LNCaP clone FGC (cell line): Measurements from ENCODE around the gene RAMP1.

ENCODE experiments used
- DNase-seq: peaks from one replicate; pipeline ENCODE4 v3.0.0-alpha.2; 2011; ENCODE audit warnings: low read depth
- H3K4me3 ChIP-seq: 2 replicates; pipeline ENCODE4 v1.5.1; 2011; ENCODE audit warnings: mild to moderate bottlenecking, low read depth, low read length, control low read depth
- CTCF ChIP-seq: IDR thresholded peaks from 2 replicates; pipeline ENCODE4 v1.5.1; 2012; ENCODE audit warnings: mild to moderate bottlenecking; ENCODE audit not compliant: control insufficient read depth, insufficient read depth; ENCODE audit errors: extremely low read depth

Gene RAMP1

GRCh38 chr2:237872178-237872887 is 12.9 kb downstream of the RAMP1 start:
- TF ChIP-seq CTCF: no peak
- DNase-seq: no peak
- H3K4me3 ChIP-seq: no peak overlapping the region

- no peak overlapping the region for H3K4me3 ChIP-seq
- TF ChIP-seq CTCF: no peak
- DNase-seq: no peak
Observed at GRCh38 chr2:237873421-237873831, 14.0 kb downstream of the RAMP1 start.

GRCh38 chr2:237873897-237874551 is 14.6 kb downstream of the RAMP1 start:
- no peak for DNase-seq
- no peak overlapping the region for H3K4me3 ChIP-seq
- TF ChIP-seq CTCF: no peak

GRCh38 chr2:237874585-237875161 is 15.2 kb downstream of the RAMP1 start:
- no peak overlapping the region for H3K4me3 ChIP-seq
- no peak for DNase-seq
- TF ChIP-seq CTCF: no peak

- no peak for DNase-seq
- TF ChIP-seq CTCF: no peak
- no peak overlapping the region for H3K4me3 ChIP-seq
Observed at GRCh38 chr2:237875256-237876060, 16.0 kb downstream of the RAMP1 start.

GRCh38 chr2:237876061-237876526 is 16.7 kb downstream of the RAMP1 start:
- H3K4me3 ChIP-seq: no peak overlapping the region
- TF ChIP-seq CTCF: no peak
- DNase-seq: no peak
